Coronary artery (tissue), 2 donors: ENCODE data around the gene ENPEP.
"Not testable (repeated sequence)": the region's sequence is repeated elsewhere in the genome, so short reads cannot be mapped to it uniquely, and the experiment has no call there.

Experiments used
- DNase-seq: peaks from one replicate; pipeline ENCODE4 v3.0.0-alpha.2; 2017; ENCODE audit warnings: low spot score
- H3K27ac ChIP-seq, 2 donors: fragments of 200-600 bp; sonication (generic); one replicate each; pipeline ENCODE4 v1.5.1; 2016 to 2019
- H3K4me3 ChIP-seq: fragments of 200-600 bp; sonication (generic); 2 replicates; pipeline ENCODE4 v1.5.1; 2016; ENCODE audit warnings: mild to moderate bottlenecking, moderate library complexity
- TF ChIP-seq, protein P1 (sequence below): fragments of 200-600 bp; sonication (generic); IDR thresholded peaks from one replicate; pipeline ENCODE4 v1.5.1; 2019; ENCODE audit warnings: antibody characterized with exemption

The ENPEP gene

GRCh38 chr4:110540581-110540980 lies 64.6 kb downstream of the ENPEP start:
- TF ChIP-seq, protein P1, sequence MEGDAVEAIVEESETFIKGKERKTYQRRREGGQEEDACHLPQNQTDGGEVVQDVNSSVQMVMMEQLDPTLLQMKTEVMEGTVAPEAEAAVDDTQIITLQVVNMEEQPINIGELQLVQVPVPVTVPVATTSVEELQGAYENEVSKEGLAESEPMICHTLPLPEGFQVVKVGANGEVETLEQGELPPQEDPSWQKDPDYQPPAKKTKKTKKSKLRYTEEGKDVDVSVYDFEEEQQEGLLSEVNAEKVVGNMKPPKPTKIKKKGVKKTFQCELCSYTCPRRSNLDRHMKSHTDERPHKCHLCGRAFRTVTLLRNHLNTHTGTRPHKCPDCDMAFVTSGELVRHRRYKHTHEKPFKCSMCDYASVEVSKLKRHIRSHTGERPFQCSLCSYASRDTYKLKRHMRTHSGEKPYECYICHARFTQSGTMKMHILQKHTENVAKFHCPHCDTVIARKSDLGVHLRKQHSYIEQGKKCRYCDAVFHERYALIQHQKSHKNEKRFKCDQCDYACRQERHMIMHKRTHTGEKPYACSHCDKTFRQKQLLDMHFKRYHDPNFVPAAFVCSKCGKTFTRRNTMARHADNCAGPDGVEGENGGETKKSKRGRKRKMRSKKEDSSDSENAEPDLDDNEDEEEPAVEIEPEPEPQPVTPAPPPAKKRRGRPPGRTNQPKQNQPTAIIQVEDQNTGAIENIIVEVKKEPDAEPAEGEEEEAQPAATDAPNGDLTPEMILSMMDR = no peak
- DNase-seq = no peak
- Histone ChIP-seq H3K27ac (no peak overlapping the region), H3K4me3 (no peak overlapping the region)

DNA sequence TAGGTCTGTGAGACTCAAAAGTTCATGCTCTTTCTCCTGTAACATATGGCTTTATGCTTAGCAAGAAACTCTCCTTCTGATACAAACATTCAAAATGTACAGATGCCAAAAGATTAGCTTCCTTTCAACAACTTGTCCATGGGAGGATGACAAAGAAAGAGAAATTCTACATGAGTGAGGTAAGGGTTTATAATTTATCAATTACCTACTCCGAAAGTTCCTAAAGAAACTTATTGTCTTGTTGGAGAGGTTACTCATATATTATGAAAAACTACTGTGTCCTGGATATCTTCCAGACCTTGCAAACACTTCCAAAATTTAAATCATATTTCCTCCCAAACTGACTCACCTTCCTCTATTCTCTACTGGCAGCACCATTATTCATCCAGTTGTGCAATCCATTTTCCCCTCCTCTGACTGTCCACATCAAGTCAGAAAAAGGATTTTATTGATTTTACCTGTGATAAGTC lies 65.1 kb downstream of the ENPEP start:
- Histone ChIP-seq H3K27ac (no peak overlapping the region), H3K4me3 (no peak overlapping the region)
- no peak for DNase-seq
- TF ChIP-seq, protein P1 = no peak

DNA sequence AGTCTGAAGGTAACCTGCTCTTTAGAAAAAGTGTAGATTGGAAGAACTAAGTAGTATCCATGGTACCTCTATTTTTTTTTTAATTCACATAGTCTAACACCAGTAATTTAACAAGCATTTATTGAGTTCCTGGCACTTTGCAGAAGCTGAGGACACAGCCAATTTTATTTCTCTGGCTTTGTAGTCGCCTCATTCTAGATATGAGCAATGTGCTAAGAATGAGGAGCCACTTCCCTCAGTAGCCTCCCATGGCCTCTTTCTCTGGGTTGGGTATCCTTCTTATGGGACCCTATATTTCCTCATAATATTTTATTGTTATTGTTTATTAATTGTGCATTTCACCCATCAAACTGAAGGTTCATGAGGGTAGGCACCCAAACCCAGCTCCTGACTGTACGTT lies 67.6 kb downstream of the ENPEP start:
- no peak for DNase-seq
- TF ChIP-seq, protein P1 = no peak
- Histone ChIP-seq H3K4me3 (no peak overlapping the region), H3K27ac (no peak overlapping the region)

- Histone ChIP-seq H3K4me3 (no peak overlapping the region), H3K27ac (no peak overlapping the region)
- TF ChIP-seq, protein P1 = no peak
- DNase-seq = no peak
These were observed 68.6 kb downstream of the ENPEP start for GRCh38 chr4:110544594-110544993.

DNA sequence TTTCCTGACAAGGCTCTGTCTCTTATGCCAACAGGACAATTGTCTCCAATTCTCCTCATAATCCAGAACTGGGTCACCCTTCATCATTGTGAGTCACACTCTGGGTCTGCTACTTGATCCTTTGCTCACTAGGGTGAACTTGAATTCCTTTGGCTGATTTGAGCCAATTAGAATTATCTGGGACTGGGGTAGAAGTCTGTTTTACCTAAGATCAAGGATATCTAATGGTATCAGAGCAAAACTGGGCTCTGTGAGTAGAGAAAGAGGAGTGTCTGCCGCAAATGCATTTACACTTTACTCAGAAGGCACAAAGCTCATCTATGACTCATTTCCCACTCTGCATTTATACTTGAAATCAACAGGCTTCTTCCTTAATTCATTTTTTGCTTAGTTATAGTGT lies 74.3 kb downstream of the ENPEP start:
- TF ChIP-seq, protein P1 = no peak
- no peak for DNase-seq
- Histone ChIP-seq H3K27ac (no peak overlapping the region), H3K4me3 (no peak overlapping the region)

DNA sequence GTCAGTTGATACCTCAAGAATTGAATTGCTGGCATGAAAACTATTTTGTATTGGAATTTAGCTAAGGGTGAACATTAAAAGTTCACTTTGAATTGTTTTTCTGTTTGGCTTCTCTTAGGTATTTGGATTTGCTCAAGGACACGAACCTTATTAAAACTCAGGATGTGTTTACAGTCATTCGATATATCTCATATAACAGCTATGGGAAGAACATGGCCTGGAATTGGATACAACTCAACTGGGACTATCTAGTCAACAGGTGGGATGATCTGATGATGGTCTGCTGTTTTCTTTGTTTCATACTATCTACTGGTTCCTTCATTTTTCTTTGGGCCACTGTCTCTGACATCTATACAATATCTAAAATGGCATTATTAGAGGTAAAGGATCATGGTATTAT lies 77.2 kb downstream of the ENPEP start:
- TF ChIP-seq, protein P1 = no peak
- no peak overlapping the region for H3K4me3 ChIP-seq
- H3K27ac ChIP-seq = no peak overlapping the region
- DNase-seq = no peak

GRCh38 chr4:110567214-110567613 lies 91.3 kb downstream of the ENPEP start:
- Histone ChIP-seq H3K4me3 (no peak overlapping the region), H3K27ac (no peak overlapping the region)
- TF ChIP-seq, protein P1 = no peak
- no peak for DNase-seq

- not testable (repeated sequence) for DNase-seq, H3K4me3 ChIP-seq, H3K27ac ChIP-seq
These were observed 100.7 kb downstream of the ENPEP start for GRCh38 chr4:110576696-110577095.
